Left lung (tissue), 10 donors: Measurements from ENCODE around the gene CARS2. TPM values are rescaled to one million over a fixed set of nuclear protein-coding genes. Genes with fewer than 3 reads are reported as not detected.

ENCODE experiments used
- ATAC-seq: fragments of 200-7000 bp; cut with Tn5 transposase; one replicate; pipeline ENCODE4 v1.9.1; 2020; ENCODE audit warnings: moderate library complexity
- DNase-seq, 4 donors: peaks; one replicate each; pipeline ENCODE4 v3.0.0-alpha.2; 2013 to 2020
- H3K27ac ChIP-seq, 2 donors: fragments of 200-600 bp; sonication (generic) in 1 of 2; one replicate each; pipeline versions ENCODE4 v1.5.0 to v1.8.0; 2020 to 2021
- H3K27me3 ChIP-seq, 2 donors: fragments of 200-600 bp; sonication (generic) in 1 of 2; one replicate each; pipeline versions ENCODE4 v1.5.0 to v1.8.0; 2020 to 2021
- H3K36me3 ChIP-seq, 2 donors: fragments of 200-600 bp; sonication (generic) in 1 of 2; one replicate each; pipeline versions ENCODE4 v1.5.0 to v1.8.0; 2020 to 2021
- H3K4me1 ChIP-seq, 2 donors: fragments of 200-600 bp; one replicate each; pipeline ENCODE4 v1.8.0; 2021
- H3K4me3 ChIP-seq, 2 donors: fragments of 200-600 bp; sonication (generic) in 1 of 2; one replicate each; pipeline versions ENCODE4 v1.5.0 to v1.8.0; 2020 to 2021; ENCODE audit warnings: mild to moderate bottlenecking in 1 of 2
- H3K9me3 ChIP-seq, 2 donors: fragments of 200-600 bp; sonication (generic) in 1 of 2; one replicate each; pipeline versions ENCODE4 v1.5.0 to v1.8.0; 2020 to 2021
- CTCF ChIP-seq, 2 donors: fragments of 200-600 bp; sonication (generic) in 1 of 2; IDR thresholded peaks; one replicate each; pipeline versions ENCODE4 v1.5.0 to v1.8.0; 2021; ENCODE audit warnings: antibody characterized with exemption in 2 of 2
- intact Hi-C, 2 donors: fragments of 100-400 bp; cut with DNase I; formaldehyde crosslinking; loops; one replicate each; pipeline versions ENCODE4 v1.11.2 to v1.14.2; 2022
- polyA plus RNA-seq, 6 donors: library from polyadenylated mRNA; unstranded; fragments of 120-200 nt; gene quantifications; one replicate each; pipeline ENCODE4 v1.2.1, GENCODE V29; 2013; ENCODE audit not compliant: insufficient read length in 6 of 6
- total RNA-seq, 2 donors: library from RNA; stranded (reverse); fragmentation: NEBNext Ultra II Directional; extraction: Animal tissue kit (Norgen Biotek cat#: 25700); gene quantifications; one replicate each; pipeline ENCODE4 v1.2.1, GENCODE V29; 2021
- donor health status: DM: no; HTN: yes; CAD: no.
- donor health status: DM: no; HTN: no; CAD: no.

Gene CARS2
- total and polyA plus RNA-seq, 8 donors, result 61.9 to 79.8 (median 71.3) TPM

- Histone ChIP-seq H3K36me3 (peaks cover 0 to 76% of the 10 kb centered on the region in 2 donors), H3K27ac (no peak overlapping the region), H3K9me3 (no peaks in the 10 kb centered on the region), H3K4me1 (no peaks in the 10 kb centered on the region), H3K27me3 (no peaks in the 10 kb centered on the region), H3K4me3 (no peak overlapping the region)
- DNase-seq (no peak), ATAC-seq (no peak)
- intact Hi-C loops, result loop anchor here in 1 of 2 donors (10.0 kb wide), 1 partner anchor 126 kb away; no protein-coding TSS in a partner anchor
- no peak for TF ChIP-seq CTCF (IDR thresholded peaks at IDR 0.05)
Observed at GRCh38 chr13:110689041-110689440, 16.9 kb downstream of the CARS2 start.

- TF ChIP-seq CTCF (IDR thresholded peaks at IDR 0.05), result no peak
- Histone ChIP-seq H3K9me3 (no peaks in the 10 kb centered on the region), H3K27me3 (no peaks in the 10 kb centered on the region), H3K27ac (no peak overlapping the region), H3K4me1 (no peaks in the 10 kb centered on the region), H3K4me3 (no peak overlapping the region), H3K36me3 (peaks cover 0 to 75% of the 10 kb centered on the region in 2 donors)
- intact Hi-C loops, result loop anchor here in 1 of 2 donors (10.0 kb wide), 1 partner anchor 127 kb away; no protein-coding TSS in a partner anchor
- DNase-seq (no peak), ATAC-seq (no peak)
Observed at GRCh38 chr13:110687736-110688135, 18.2 kb downstream of the CARS2 start.

- no peak overlapping the region for H3K4me3 ChIP-seq
- H3K9me3 ChIP-seq, result no peaks in the 10 kb centered on the region
- H3K4me1 ChIP-seq, result no peaks in the 10 kb centered on the region
- intact Hi-C loops, result loop anchor here in 1 of 2 donors (10.0 kb wide), 1 partner anchor 129 kb away; no protein-coding TSS in a partner anchor
- no peak for TF ChIP-seq CTCF (IDR thresholded peaks at IDR 0.05)
- H3K27me3 ChIP-seq, result no peaks in the 10 kb centered on the region
- DNase-seq (no peak), ATAC-seq (no peak)
- H3K27ac ChIP-seq, result no peak overlapping the region
- peaks cover 0 to 82% of the 10 kb centered on the region in 2 donors for H3K36me3 ChIP-seq
Observed at GRCh38 chr13:110685305-110686020, 20.5 kb downstream of the CARS2 start.

GRCh38 chr13:110684388-110685056, 21.4 kb downstream of the CARS2 start:
- H3K27me3 ChIP-seq, result no peaks in the 10 kb centered on the region
- intact Hi-C loops, result loop anchor here in 1 of 2 donors (10.0 kb wide), 1 partner anchor 130 kb away; no protein-coding TSS in a partner anchor
- ATAC-seq (no peak), DNase-seq (no peak)
- H3K27ac ChIP-seq, result no peak overlapping the region
- TF ChIP-seq CTCF (IDR thresholded peaks at IDR 0.05), result no peak
- no peaks in the 10 kb centered on the region for H3K4me1 ChIP-seq
- H3K36me3 ChIP-seq, result peaks cover 0 to 85% of the 10 kb centered on the region in 2 donors
- H3K9me3 ChIP-seq, result no peaks in the 10 kb centered on the region
- H3K4me3 ChIP-seq, result no peak overlapping the region

GRCh38 chr13:110683921-110684320, 22.0 kb downstream of the CARS2 start:
- no peak overlapping the region for H3K27ac ChIP-seq
- peaks cover 0 to 88% of the 10 kb centered on the region in 2 donors for H3K36me3 ChIP-seq
- intact Hi-C loops, result loop anchor here in 1 of 2 donors (10.0 kb wide), 1 partner anchor 131 kb away; no protein-coding TSS in a partner anchor
- no peak for TF ChIP-seq CTCF (IDR thresholded peaks at IDR 0.05)
- ATAC-seq (no peak), DNase-seq (no peak)
- no peaks in the 10 kb centered on the region for H3K9me3 ChIP-seq
- no peaks in the 10 kb centered on the region for H3K27me3 ChIP-seq
- H3K4me3 ChIP-seq, result no peak overlapping the region
- H3K4me1 ChIP-seq, result no peaks in the 10 kb centered on the region
